Epithelial cell of proximal tubule (primary cell): ENCODE data around the gene LEKR1. TPM values are rescaled to one million over a fixed set of nuclear protein-coding genes. Genes with fewer than 3 reads are reported as not detected.

ENCODE experiments used
- DNase-seq: peaks from one replicate; pipeline ENCODE4 v3.0.0-alpha.2; 2011; ENCODE audit warnings: low read depth
- H3K4me3 ChIP-seq: 2 replicates; pipeline ENCODE4 v1.5.1; 2011; ENCODE audit warnings: low read depth, mild to moderate bottlenecking, low read length
- total RNA-seq: library from RNA; depleted of rRNA; stranded (reverse); fragments of >200 nt; gene quantifications from 2 replicates; pipeline ENCODE4 v1.2.3, GENCODE V29; 2015
- TF ChIP-seq, protein P1 (sequence below): conservative IDR thresholded peaks from 2 replicates; pipeline ENCODE4 v1.5.1; 2012; ENCODE audit warnings: low read depth, mild to moderate bottlenecking, low read length

The LEKR1 gene
- total RNA-seq, 1 donor from 2014 or later: 0.06 TPM

GRCh38 chr3:157056035-157056434 lies 229.9 kb downstream of the LEKR1 start:
- no peak for DNase-seq
- no peak overlapping the region for H3K4me3 ChIP-seq
- TF ChIP-seq, protein P1, sequence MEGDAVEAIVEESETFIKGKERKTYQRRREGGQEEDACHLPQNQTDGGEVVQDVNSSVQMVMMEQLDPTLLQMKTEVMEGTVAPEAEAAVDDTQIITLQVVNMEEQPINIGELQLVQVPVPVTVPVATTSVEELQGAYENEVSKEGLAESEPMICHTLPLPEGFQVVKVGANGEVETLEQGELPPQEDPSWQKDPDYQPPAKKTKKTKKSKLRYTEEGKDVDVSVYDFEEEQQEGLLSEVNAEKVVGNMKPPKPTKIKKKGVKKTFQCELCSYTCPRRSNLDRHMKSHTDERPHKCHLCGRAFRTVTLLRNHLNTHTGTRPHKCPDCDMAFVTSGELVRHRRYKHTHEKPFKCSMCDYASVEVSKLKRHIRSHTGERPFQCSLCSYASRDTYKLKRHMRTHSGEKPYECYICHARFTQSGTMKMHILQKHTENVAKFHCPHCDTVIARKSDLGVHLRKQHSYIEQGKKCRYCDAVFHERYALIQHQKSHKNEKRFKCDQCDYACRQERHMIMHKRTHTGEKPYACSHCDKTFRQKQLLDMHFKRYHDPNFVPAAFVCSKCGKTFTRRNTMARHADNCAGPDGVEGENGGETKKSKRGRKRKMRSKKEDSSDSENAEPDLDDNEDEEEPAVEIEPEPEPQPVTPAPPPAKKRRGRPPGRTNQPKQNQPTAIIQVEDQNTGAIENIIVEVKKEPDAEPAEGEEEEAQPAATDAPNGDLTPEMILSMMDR: no peak

DNA sequence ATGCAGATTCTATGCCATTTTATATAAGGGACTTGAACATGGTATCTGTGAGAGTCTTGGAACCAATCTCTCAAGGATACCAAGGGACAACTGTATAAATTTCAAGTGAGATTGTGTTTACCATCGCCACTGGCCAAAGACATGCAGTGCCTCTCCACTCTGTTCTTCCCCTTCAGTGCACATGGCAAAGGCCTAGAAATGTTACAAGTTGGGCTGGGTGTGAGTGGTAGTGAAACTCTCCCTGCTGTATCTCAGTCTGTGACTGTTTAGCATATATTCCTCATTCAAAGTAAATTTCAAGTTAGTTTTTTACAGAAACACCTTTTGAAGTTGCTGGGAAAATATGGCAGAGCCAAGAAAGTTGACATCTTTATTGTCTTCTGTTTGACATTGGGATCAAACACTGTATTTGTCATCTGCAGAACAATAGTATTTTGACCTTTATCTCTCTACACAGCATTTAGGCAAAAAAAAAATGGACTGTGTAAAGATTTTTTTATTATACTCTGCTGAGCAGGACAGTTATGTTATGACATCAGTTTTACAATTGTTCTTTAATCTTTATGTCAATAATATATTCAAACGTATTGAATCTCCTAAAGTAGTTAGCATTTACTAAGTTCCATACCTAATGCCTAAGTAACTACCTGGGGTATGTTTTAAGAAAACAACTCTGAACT lies 232.4 kb downstream of the LEKR1 start:
- TF ChIP-seq, protein P1: no peak
- no peak for DNase-seq
- H3K4me3 ChIP-seq: no peak overlapping the region

- TF ChIP-seq, protein P1: no peak
- no peak for DNase-seq
- H3K4me3 ChIP-seq: no peak overlapping the region
Observed at GRCh38 chr3:157059181-157059580, 233.0 kb downstream of the LEKR1 start.

DNA sequence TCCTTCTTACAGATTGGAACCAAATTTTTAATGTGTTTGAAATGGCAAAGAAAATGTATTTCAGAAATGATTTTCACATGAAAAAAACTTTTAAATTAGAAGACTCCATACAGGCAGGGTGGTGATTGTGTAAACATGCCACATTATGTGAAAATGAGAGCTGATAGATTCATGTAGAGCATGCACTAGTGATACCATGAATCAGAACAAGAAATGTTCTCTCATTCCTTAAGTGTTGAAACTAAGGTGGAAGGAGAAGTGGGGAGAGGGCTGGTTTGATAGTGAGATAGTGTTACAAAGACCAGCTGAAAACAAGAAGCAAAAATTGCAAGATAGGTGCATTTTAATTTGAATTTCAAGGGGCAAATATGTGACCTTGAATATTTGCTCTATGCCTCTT lies 233.5 kb downstream of the LEKR1 start:
- H3K4me3 ChIP-seq: no peak overlapping the region
- DNase-seq: no peak
- TF ChIP-seq, protein P1: no peak

DNA sequence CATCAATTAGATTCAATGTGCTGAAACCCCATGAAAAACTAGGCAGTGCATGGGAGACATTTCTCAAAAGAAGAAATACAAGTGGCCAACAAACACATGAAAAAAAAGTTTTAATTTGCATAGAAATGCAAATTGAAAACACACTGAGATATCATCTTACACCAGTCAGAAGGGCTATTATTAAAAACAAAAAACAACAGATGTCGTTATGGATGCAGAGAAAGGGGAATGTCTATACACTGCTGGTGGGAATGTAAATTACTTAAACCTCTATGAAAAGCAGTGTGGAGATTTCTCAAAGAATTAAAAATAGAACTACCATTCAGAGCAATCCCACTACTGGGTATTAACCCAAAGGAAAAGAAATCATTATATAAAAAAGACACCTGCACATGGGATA lies 235.1 kb downstream of the LEKR1 start:
- H3K4me3 ChIP-seq: no peak overlapping the region
- DNase-seq: no peak
- TF ChIP-seq, protein P1: no peak

GRCh38 chr3:157063469-157063868 lies 237.3 kb downstream of the LEKR1 start:
- DNase-seq: no peak
- TF ChIP-seq, protein P1: no peak
- H3K4me3 ChIP-seq: no peak overlapping the region

GRCh38 chr3:157063926-157064325 lies 237.8 kb downstream of the LEKR1 start:
- DNase-seq: no peak
- TF ChIP-seq, protein P1: no peak

More at GRCh38 chr3:157063926-157064325, 237.8 kb downstream of the LEKR1 start:
- no peak overlapping the region for H3K4me3 ChIP-seq
